IMR-90 (cell line): Measurements from ENCODE around the gene SLC16A8.

ENCODE experiments used
- BHLHE40 ChIP-seq: fragments of 150-350 bp; IDR thresholded peaks from 2 replicates; pipeline ENCODE4 v1.6.1; 2016; ENCODE audit warnings: mild to moderate bottlenecking, low read depth, low read length
- CEBPB ChIP-seq: IDR thresholded peaks from 2 replicates; pipeline ENCODE4 v1.6.1; 2012; ENCODE audit warnings: low read depth, low read length, improper control_type of control experiment
- CHD1 ChIP-seq: IDR thresholded peaks from 2 replicates; pipeline ENCODE4 v1.6.1; 2012; ENCODE audit warnings: low read depth, low read length, improper control_type of control experiment
- CTCF ChIP-seq: conservative IDR thresholded peaks from 2 replicates; pipeline ENCODE4 v1.5.1; 2012; ENCODE audit warnings: mild to moderate bottlenecking, low read depth, low read length, improper control_type of control experiment
- MAFK ChIP-seq: IDR thresholded peaks from 2 replicates; pipeline ENCODE4 v1.6.1; 2012; ENCODE audit warnings: low read depth, low read length, improper control_type of control experiment
- MAZ ChIP-seq: IDR thresholded peaks from 2 replicates; pipeline ENCODE4 v1.6.1; 2012; ENCODE audit warnings: low read depth, mild to moderate bottlenecking, low read length, improper control_type of control experiment, moderate library complexity, borderline replicate concordance
- MXI1 ChIP-seq: IDR thresholded peaks from 2 replicates; pipeline ENCODE4 v1.6.1; 2012; ENCODE audit warnings: low read depth, mild to moderate bottlenecking, low read length, moderate library complexity, borderline replicate concordance
- POLR2A ChIP-seq: IDR thresholded peaks from 2 replicates; pipeline ENCODE4 v1.6.1; 2012; ENCODE audit warnings: mild to moderate bottlenecking, low read depth, low read length
- RCOR1 ChIP-seq: IDR thresholded peaks from 2 replicates; pipeline ENCODE4 v1.6.1; 2012; ENCODE audit warnings: mild to moderate bottlenecking, low read length, improper control_type of control experiment; ENCODE audit not compliant: insufficient replicate concordance
- RFX5 ChIP-seq: IDR thresholded peaks from 2 replicates; pipeline ENCODE4 v1.8.0; 2012; ENCODE audit warnings: low read depth, mild to moderate bottlenecking, low read length, moderate library complexity
- SMC3 ChIP-seq: fragments of 150-350 bp; IDR thresholded peaks from 2 replicates; pipeline ENCODE4 v1.6.1; 2016; ENCODE audit warnings: low read depth, mild to moderate bottlenecking, antibody characterized with exemption, low read length, moderate library complexity
- USF2 ChIP-seq: fragments of 150-350 bp; IDR thresholded peaks from 2 replicates; pipeline ENCODE4 v1.6.1; 2017; ENCODE audit warnings: mild to moderate bottlenecking, antibody characterized with exemption, low read length, low read depth

- no peak for TF ChIP-seq SMC3
- no peak for TF ChIP-seq CTCF
- TF ChIP-seq RFX5 = no peak
- no peak for TF ChIP-seq POLR2A
- no peak for TF ChIP-seq RCOR1
- TF ChIP-seq USF2 = no peak
- no peak for TF ChIP-seq CHD1
- TF ChIP-seq MAFK = no peak
- no peak for TF ChIP-seq MXI1
- TF ChIP-seq CEBPB = no peak
- TF ChIP-seq MAZ = no peak
- no peak for TF ChIP-seq BHLHE40
Measured at GRCh38 chr22:38110863-38111852, 27.2 kb upstream of the SLC16A8 start.
